ENCODE measurements around the gene GPSM3.

Gene GPSM3

DNA sequence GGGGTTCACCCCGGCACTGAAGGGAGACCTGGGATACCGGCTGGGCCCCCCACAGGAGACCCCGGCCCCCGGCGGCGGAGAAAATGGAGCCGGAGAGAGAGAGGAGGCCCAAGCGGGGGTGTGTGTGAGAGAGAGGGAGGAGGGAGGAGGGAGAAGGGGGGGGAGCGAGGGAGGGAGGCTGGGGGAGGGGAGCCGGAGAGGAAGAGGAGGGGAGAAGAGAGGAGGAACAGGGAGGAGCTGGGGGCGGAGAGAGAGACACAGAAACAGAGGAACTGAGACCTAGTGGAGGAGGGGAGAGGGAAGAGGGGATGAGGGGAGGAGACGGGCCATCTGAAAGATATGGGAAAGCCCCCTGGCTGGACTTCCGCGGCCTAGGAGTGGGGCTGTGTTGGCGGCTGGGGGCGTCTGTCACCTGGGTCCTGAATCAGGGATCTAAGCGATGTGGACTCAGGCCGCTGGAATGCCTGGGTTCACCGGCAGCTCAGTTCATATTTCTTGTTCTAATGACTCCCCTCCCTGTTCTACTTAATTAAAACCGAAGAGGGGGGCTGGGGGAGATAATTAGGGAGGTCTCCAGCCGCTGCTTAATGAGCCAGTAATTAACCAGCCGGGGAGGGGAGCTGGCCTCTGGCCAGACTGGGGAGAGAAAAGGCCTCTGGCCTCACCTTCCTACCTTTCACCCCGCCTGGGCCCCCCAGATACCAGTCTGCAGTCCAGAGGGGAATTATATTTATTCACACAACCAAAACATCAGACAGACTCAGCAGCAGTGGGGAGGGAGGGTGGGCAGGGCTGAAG is 2.2 kb downstream of the GPSM3 start, which contains the start of gene PBX2 (continued):
- TF ChIP-seq ZNF521 (tag by site-specific recombination; IDR thresholded peaks at IDR 0.05), result no peak
- peak; percentile 79; the same call in 1 of the 2 replicates for TF ChIP-seq KLF17 (tag by site-specific recombination; IDR thresholded peaks at IDR 0.05)
- TF ChIP-seq ZXDB (tag by site-specific recombination; IDR thresholded peaks at IDR 0.05), result peak; percentile 77
- no peak for TF ChIP-seq ZNF830 (tag by site-specific recombination; IDR thresholded peaks at IDR 0.05; ENCODE audit: low read depth)
- TF ChIP-seq GFI1B (tag by site-specific recombination; IDR thresholded peaks at IDR 0.05), result no peak
- no peak for TF ChIP-seq ZNF660 (tag by site-specific recombination; IDR thresholded peaks at IDR 0.05)
- no peak for TF ChIP-seq ZNF239 (tag by site-specific recombination; IDR thresholded peaks at IDR 0.05)
- TF ChIP-seq ZSCAN18 (tag by site-specific recombination; IDR thresholded peaks at IDR 0.05), result no peak
- TF ChIP-seq, protein P1, sequence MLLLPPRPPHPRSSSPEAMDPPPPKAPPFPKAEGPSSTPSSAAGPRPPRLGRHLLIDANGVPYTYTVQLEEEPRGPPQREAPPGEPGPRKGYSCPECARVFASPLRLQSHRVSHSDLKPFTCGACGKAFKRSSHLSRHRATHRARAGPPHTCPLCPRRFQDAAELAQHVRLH (tag by site-specific recombination; IDR thresholded peaks at IDR 0.05), result 0 out of 2 replicates have a peak, but pooled peaks have one; percentile 42
- peak; percentile 61; the same call in 1 of the 2 replicates for TF ChIP-seq ZNF2 (tag by site-specific recombination; IDR thresholded peaks at IDR 0.05)
- TF ChIP-seq KLF8 (tag by site-specific recombination; IDR thresholded peaks at IDR 0.05), result peak; percentile 86
- TF ChIP-seq ZFHX2 (tag by site-specific recombination; conservative IDR thresholded peaks at IDR 0.05), result peak; percentile 93
- no peak for TF ChIP-seq ZNF221 (tag by site-specific recombination; IDR thresholded peaks at IDR 0.05; ENCODE audit: borderline replicate concordance)
- no peak for TF ChIP-seq ZNF362 (tag by site-specific recombination; IDR thresholded peaks at IDR 0.05)
- peak; percentile 70; the same call in 1 of the 2 replicates for TF ChIP-seq ZNF600 (tag by site-specific recombination; IDR thresholded peaks at IDR 0.05)
- TF ChIP-seq ZFP3 (tag by site-specific recombination; IDR thresholded peaks at IDR 0.05; ENCODE audit: low read depth), result no peak
- TF ChIP-seq ZNF391 (tag by site-specific recombination; IDR thresholded peaks at IDR 0.05; ENCODE audit: borderline replicate concordance, low read depth), result 0 out of 2 replicates have a peak, but pooled peaks have one; percentile 27
- TF ChIP-seq ZNF311 (tag by site-specific recombination; IDR thresholded peaks at IDR 0.05; ENCODE audit: borderline replicate concordance), result no peak
- TF ChIP-seq BCL11A (tag by site-specific recombination; IDR thresholded peaks at IDR 0.05; ENCODE audit: low read depth), result peak; percentile 77
- peak; percentile 45 for TF ChIP-seq ZNF423 (tag by site-specific recombination; IDR thresholded peaks at IDR 0.05)
- TF ChIP-seq ZNF664 (tag by site-specific recombination; IDR thresholded peaks at IDR 0.05), result no peak
- TF ChIP-seq ZNF791 (tag by site-specific recombination; IDR thresholded peaks at IDR 0.05), result no peak
- TF ChIP-seq ZFP37 (tag by site-specific recombination; IDR thresholded peaks at IDR 0.05), result no peak
- peak; percentile 56; the same call in 1 of the 2 replicates for TF ChIP-seq ZFP69B (tag by site-specific recombination; IDR thresholded peaks at IDR 0.05)
- peak; percentile 42; the same call in 1 of the 2 replicates for TF ChIP-seq ZNF843 (tag by site-specific recombination; IDR thresholded peaks at IDR 0.05)
- no peak for TF ChIP-seq ZNF223 (tag by site-specific recombination; IDR thresholded peaks at IDR 0.05)
- TF ChIP-seq, protein P2, sequence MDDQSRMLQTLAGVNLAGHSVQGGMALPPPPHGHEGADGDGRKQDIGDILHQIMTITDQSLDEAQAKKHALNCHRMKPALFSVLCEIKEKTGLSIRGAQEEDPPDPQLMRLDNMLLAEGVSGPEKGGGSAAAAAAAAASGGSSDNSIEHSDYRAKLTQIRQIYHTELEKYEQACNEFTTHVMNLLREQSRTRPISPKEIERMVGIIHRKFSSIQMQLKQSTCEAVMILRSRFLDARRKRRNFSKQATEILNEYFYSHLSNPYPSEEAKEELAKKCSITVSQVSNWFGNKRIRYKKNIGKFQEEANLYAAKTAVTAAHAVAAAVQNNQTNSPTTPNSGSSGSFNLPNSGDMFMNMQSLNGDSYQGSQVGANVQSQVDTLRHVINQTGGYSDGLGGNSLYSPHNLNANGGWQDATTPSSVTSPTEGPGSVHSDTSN (CRISPR knock-in tag; IDR thresholded peaks at IDR 0.05), result no peak
- TF ChIP-seq ZNF184 (tag by site-specific recombination; IDR thresholded peaks at IDR 0.05), result no peak
- TF ChIP-seq MYNN (tag by site-specific recombination; IDR thresholded peaks at IDR 0.05; ENCODE audit: borderline replicate concordance), result no peak
- no peak for TF ChIP-seq ZBTB1 (tag by site-specific recombination; IDR thresholded peaks at IDR 0.05)
- TF ChIP-seq WT1 (tag by site-specific recombination; IDR thresholded peaks at IDR 0.05), result peak; percentile 95
- TF ChIP-seq, protein P3, sequence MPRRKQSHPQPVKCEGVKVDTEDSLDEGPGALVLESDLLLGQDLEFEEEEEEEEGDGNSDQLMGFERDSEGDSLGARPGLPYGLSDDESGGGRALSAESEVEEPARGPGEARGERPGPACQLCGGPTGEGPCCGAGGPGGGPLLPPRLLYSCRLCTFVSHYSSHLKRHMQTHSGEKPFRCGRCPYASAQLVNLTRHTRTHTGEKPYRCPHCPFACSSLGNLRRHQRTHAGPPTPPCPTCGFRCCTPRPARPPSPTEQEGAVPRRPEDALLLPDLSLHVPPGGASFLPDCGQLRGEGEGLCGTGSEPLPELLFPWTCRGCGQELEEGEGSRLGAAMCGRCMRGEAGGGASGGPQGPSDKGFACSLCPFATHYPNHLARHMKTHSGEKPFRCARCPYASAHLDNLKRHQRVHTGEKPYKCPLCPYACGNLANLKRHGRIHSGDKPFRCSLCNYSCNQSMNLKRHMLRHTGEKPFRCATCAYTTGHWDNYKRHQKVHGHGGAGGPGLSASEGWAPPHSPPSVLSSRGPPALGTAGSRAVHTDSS (tag by site-specific recombination; IDR thresholded peaks at IDR 0.05), result peak; percentile 87
- no peak for TF ChIP-seq ZNF155 (tag by site-specific recombination; IDR thresholded peaks at IDR 0.05)
